Pancreas (tissue), 10 donors: ENCODE results near the gene BAG2. TPM values are rescaled to one million over a fixed set of nuclear protein-coding genes. Genes with fewer than 3 reads are reported as not detected.

Experiments used
- ATAC-seq, 4 donors: fragments of 200-7000 bp; cut with Tn5 transposase; one replicate each; pipeline versions ENCODE4 v1.8.0 to v1.9.1; 2020; ENCODE audit warnings: mild to moderate bottlenecking in 4 of 4, moderate library complexity in 4 of 4
- DNase-seq, 6 donors: peaks; one replicate each; pipeline ENCODE4 v3.0.0-alpha.2; 2020
- FAIRE-seq: peaks from 2 replicates; lab custom pipeline; 2012; peaks lifted over from hg19 to GRCh38; lab: Jason Lieb, UNC
- H3K27ac ChIP-seq, 4 donors: fragments of 200-600 bp; sonication (generic); 1 replicate in 3 of 4; 2 replicates in 1 of 4; pipeline versions ENCODE4 v1.5.0 to v1.8.0; 2020
- H3K27me3 ChIP-seq, 4 donors: fragments of 200-600 bp; one replicate each; pipeline ENCODE4 v1.8.0; 2021
- H3K36me3 ChIP-seq, 3 donors: fragments of 200-600 bp; sonication (generic) in 1 of 3; one replicate each; pipeline versions ENCODE4 v1.5.0 to v1.8.0; 2020 to 2021
- H3K4me1 ChIP-seq, 3 donors: fragments of 200-600 bp; one replicate each; pipeline ENCODE4 v1.8.0; 2021
- H3K4me3 ChIP-seq, 4 donors: fragments of 200-600 bp; sonication (generic) in 2 of 4; one replicate each; pipeline versions ENCODE4 v1.5.0 to v1.8.0; 2020 to 2021
- H3K9me3 ChIP-seq, 4 donors: fragments of 200-600 bp; one replicate each; pipeline ENCODE4 v1.8.0; 2021
- WGBS, 2 donors: extraction: QIAGEN DNeasy Blood & Tissue Kit; methylation state at CpG; one replicate each; pipeline ENCODE4 v1.1.7; 2013; 5-methylcytosine and 5-hydroxymethylcytosine counted together
- intact Hi-C, 3 donors: fragments of 100-400 bp; cut with DNase I; formaldehyde crosslinking; loops; one replicate each; pipeline versions ENCODE4 v1.11.1 to v1.14.2; 2022
- polyA plus RNA-seq, 2 donors: library from polyadenylated mRNA; stranded (reverse); fragments of 200-250 nt; gene quantifications; one replicate each; pipeline ENCODE4 v1.2.3, GENCODE V29; 2013
- total RNA-seq, 6 donors: library from RNA; stranded (reverse); fragmentation: NEBNext Ultra II Directional in 4 of 6; extraction: Animal tissue kit (Norgen Biotek cat#: 25700) in 4 of 6; gene quantifications; one replicate each; pipeline versions ENCODE4 v1.2.1 to v1.2.4, GENCODE V29; 2021 to 2023
- TF ChIP-seq, protein P1 (sequence below), 4 donors: fragments of 200-600 bp; sonication (generic) in 3 of 4; IDR thresholded peaks; one replicate each; pipeline versions ENCODE4 v1.5.0 to v1.8.0; 2021; ENCODE audit warnings: antibody characterized with exemption in 4 of 4
- donor health status: healthy with polysubstance abuse.
- donor health status: DM: no; HTN: no; CAD: no; lungs with moderate emphysema.
- donor health status: DM: no; HTN: no; CAD: no.
- donor health status: control.
- donor health status: control.
- donor health status: Bipolar disorder and iron deficiency.
- donor health status: DM: yes; HTN: yes; CAD: no.
- donor health status: DM: no; HTN: no; CAD: no.
- donor health status: DM: no; HTN: no; CAD: no.
- donor health status: DM: yes; HTN: yes; CAD: no.

Gene BAG2
- total and polyA plus RNA-seq, 8 donors = 0.46 to 1.6 (median 0.97) TPM

DNA sequence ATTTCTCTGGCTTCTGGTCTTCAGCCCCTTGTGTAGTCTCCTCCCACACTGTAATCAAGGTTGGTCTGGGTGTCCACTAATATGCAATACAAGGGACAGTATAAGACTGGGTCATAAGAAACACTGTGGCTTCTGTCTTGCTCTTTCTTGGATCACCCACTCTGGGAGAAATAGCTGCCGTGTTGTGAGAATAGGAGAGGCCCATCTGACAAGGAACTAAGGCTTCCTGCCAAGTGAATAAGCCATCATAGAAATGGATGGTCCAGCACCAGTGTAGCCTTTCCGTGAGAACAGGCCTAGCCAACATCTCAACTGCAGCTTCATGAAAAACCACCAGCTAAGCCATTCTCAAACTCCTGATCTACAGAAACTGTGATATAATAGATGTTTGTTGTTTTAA is 23.3 kb downstream of the BAG2 start:
- FAIRE-seq = no peak
- 85 to 92% methylated on average over 2 of the region's 2 CpGs for WGBS, 2 donors

DNA sequence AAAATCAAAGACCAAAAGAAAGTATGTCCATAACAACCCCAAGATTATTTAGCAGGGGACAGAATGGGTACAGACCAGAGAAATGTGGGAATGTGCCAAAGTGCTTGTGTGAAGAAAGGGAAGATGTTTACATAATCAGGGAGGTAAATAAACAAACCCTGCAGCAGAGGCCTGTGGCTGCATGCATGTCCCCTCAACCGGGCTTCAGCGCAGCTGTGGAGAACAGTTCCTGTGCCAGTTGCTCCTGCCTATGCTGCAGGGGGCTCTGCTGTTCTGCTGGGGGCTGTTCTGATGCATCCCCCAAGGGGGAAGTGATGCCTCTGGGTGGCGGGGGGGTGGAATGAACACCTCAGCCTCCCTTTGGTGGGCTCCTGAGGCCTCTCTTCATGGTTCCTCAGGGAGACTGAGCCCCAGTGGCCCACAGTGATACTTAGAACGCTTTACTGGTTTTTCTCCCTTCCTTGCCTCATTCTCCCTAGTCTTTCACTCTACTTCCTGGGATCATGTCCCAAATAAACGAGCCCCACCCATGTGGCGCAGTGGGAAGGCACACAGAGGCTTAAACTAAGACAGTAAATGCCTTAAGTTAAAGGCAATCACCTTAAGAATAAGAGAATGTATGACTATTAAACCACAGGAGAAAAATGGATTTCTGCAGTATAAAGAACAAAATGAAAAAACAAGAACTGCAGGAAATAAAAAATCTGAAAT is 27.0 kb downstream of the BAG2 start:
- Histone ChIP-seq H3K36me3 (no peaks in the 10 kb centered on the region), H3K27me3 (no peaks in the 10 kb centered on the region), H3K4me1 (no peaks in the 10 kb centered on the region), H3K27ac (no peak overlapping the region), H3K4me3 (no peak overlapping the region), H3K9me3 (no peaks in the 10 kb centered on the region)
- FAIRE-seq (no peak), ATAC-seq (no peak), DNase-seq (peak in 1 of 6 donors; percentile 29)
- TF ChIP-seq, protein P1, sequence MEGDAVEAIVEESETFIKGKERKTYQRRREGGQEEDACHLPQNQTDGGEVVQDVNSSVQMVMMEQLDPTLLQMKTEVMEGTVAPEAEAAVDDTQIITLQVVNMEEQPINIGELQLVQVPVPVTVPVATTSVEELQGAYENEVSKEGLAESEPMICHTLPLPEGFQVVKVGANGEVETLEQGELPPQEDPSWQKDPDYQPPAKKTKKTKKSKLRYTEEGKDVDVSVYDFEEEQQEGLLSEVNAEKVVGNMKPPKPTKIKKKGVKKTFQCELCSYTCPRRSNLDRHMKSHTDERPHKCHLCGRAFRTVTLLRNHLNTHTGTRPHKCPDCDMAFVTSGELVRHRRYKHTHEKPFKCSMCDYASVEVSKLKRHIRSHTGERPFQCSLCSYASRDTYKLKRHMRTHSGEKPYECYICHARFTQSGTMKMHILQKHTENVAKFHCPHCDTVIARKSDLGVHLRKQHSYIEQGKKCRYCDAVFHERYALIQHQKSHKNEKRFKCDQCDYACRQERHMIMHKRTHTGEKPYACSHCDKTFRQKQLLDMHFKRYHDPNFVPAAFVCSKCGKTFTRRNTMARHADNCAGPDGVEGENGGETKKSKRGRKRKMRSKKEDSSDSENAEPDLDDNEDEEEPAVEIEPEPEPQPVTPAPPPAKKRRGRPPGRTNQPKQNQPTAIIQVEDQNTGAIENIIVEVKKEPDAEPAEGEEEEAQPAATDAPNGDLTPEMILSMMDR (IDR thresholded peaks at IDR 0.05) = no peak
- intact Hi-C loops = no loop called here
- 72 to 80% methylated on average over 6 of the region's 6 CpGs for WGBS, 2 donors

More for the DNA sequence above, 23.3 kb downstream of the BAG2 start:
- no peaks in the 10 kb centered on the region for H3K27me3 ChIP-seq
- intact Hi-C loops = no loop called here
- no peak overlapping the region for H3K27ac ChIP-seq
- TF ChIP-seq, protein P1 (IDR thresholded peaks at IDR 0.05) = no peak
- no peak overlapping the region for H3K4me3 ChIP-seq
- DNase-seq (no peak), ATAC-seq (no peak)
- H3K36me3 ChIP-seq = no peaks in the 10 kb centered on the region
- no peaks in the 10 kb centered on the region for H3K9me3 ChIP-seq
- H3K4me1 ChIP-seq = no peaks in the 10 kb centered on the region

DNA sequence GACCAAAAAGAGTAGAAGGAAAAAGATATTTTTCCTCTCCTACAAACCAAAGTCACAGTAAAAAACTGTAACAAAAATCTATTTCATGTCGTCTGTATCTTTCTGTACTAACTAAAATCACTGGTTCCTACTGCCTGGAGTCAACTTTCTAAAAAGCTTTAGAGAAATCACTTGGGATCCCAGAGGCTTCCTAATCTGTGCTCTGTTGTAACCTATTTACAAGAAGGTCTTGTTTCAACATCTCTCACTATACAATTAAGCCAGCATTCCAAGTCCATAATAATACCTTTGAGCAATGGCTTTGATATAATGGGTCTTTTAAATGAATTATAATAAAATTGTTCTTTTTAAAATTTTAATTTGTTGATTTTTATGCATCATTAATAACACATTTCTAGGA is 29.6 kb downstream of the BAG2 start:
- H3K27ac ChIP-seq = no peak overlapping the region
- FAIRE-seq (no peak), DNase-seq (no peak), ATAC-seq (no peak)
- intact Hi-C loops = no loop called here
- H3K36me3 ChIP-seq = no peaks in the 10 kb centered on the region
- no peaks in the 10 kb centered on the region for H3K9me3 ChIP-seq
- H3K27me3 ChIP-seq = no peaks in the 10 kb centered on the region
- TF ChIP-seq, protein P1 (IDR thresholded peaks at IDR 0.05) = no peak
- no peaks in the 10 kb centered on the region for H3K4me1 ChIP-seq
- no peak overlapping the region for H3K4me3 ChIP-seq
- 69 to 79% methylated on average over 1 of the region's 1 CpG for WGBS, 2 donors

DNA sequence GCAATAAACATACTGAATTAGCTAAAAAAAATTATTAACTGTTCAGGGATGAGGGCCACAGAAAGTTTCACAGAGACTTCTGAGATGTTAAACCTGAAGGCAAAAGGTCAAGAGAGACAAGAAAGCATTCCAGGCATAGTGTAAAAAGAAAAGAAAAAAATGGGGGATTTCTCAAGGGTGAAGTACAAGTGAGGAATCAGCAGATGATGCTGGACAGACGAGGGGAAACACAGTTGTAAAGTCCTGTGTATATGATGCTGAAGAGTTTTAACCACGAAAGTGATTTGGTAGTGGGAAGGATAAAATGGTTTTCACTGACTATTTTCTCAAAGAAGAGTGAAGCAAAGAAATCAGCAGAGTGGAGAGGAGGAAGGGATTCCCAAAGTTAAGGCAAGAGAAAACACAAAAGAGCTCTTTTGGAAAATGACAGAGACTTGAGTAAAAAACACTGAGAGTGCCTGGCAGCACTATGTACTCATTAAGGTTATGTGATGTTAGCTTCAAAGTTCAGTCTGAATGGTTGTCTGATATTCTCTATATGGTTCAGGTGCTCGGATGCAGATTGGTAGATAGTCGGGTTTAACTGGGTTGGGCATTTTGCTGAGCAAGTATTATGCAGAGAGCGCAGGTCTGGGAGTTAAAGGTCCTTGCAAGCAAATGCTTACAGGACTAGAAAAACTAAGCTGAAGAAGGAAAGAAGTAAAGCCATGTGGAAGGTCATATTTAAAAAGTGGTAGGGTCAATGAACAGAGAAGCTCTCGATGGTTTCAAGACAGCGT is 33.6 kb downstream of the BAG2 start:
- ATAC-seq (no peak), FAIRE-seq (no peak), DNase-seq (no peak)
- intact Hi-C loops = no loop called here
- no peak overlapping the region for H3K27ac ChIP-seq
- H3K4me1 ChIP-seq = no peaks in the 10 kb centered on the region
- 82 to 90% methylated on average over 7 of the region's 7 CpGs for WGBS, 2 donors
- no peak overlapping the region for H3K4me3 ChIP-seq
- no peaks in the 10 kb centered on the region for H3K9me3 ChIP-seq
- H3K36me3 ChIP-seq = no peaks in the 10 kb centered on the region
- no peaks in the 10 kb centered on the region for H3K27me3 ChIP-seq
- TF ChIP-seq, protein P1 (IDR thresholded peaks at IDR 0.05) = no peak

DNA sequence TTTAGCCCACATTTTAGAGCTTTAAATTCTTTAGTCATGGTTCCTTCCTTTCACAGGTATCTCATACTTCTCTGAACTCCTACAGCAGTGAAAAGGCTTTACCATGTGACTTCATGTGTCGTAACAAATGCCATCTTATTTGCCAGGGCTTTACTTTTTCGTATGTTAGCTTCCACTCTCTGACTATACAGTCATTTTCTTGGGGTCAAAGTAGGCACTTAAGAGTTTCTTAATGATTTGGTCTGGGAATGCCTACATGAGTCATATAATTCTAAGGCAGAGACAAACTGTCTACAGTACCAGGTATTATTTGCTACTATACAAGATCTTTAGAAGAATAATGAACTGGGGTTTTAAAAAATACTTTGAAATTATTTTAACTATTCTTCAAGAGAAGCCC is 35.0 kb downstream of the BAG2 start:
- ATAC-seq (no peak), FAIRE-seq (no peak), DNase-seq (no peak)
- WGBS, 2 donors = 78 to 87% methylated on average over 2 of the region's 2 CpGs
- H3K9me3 ChIP-seq = no peaks in the 10 kb centered on the region
- TF ChIP-seq, protein P1 (IDR thresholded peaks at IDR 0.05) = no peak
- H3K36me3 ChIP-seq = no peaks in the 10 kb centered on the region
- H3K4me1 ChIP-seq = no peaks in the 10 kb centered on the region
- H3K27ac ChIP-seq = no peak overlapping the region
- no peak overlapping the region for H3K4me3 ChIP-seq
- no peaks in the 10 kb centered on the region for H3K27me3 ChIP-seq
- intact Hi-C loops = no loop called here
